GM21717 (cell line): Measurements from ENCODE around the gene RUBCN.
"Not testable (repeated sequence)": the region's sequence is repeated elsewhere in the genome, so short reads cannot be mapped to it uniquely, and the experiment has no call there.

Source experiments
- ATAC-seq: cut with Tn5 transposase; IDR thresholded peaks from one replicate; pipeline ENCODE4 v1.9.1; 2021; ENCODE audit warnings: mild to moderate bottlenecking, moderate library complexity; ENCODE audit not compliant: unreplicated experiment

Gene RUBCN

DNA sequence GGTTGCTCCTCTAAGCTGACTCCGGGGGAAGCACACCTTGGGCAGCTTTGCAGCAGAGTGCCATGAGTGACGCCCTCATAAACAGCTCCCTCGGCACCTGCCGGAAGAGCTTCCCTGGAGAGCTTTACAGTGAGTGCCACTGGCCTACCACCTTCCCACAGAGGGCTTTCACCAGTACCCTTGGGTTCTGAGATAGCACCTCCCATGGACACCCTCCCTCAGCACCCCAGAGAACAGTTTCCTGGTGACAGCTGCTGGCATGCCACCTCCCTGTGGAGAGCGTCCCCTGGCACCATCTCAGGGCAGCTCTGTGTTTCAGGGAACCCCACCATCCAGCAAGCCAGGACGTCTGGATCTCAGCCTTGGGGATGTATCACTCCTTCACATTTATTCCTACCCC is 49.1 kb downstream of the RUBCN start:
- ATAC-seq = no peak

DNA sequence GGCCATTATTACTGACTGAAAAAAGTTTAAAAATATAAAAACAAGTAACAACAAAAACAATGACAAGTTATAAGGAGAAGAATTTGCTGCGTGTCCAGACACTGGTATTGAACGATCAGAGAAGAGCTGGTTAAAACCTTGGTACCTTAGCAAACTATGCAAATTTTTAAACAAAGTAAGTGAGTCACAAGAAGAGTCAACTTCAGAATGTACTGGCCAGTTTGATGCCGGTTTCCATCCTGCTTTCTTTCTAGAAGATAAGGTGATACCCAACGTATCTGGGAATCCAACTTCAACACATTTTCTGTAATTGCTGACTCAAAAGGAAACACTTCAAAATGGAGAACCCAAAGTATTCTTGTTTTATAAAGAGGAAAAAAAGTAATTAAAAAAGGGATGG is 49.8 kb downstream of the RUBCN start:
- no peak for ATAC-seq

DNA sequence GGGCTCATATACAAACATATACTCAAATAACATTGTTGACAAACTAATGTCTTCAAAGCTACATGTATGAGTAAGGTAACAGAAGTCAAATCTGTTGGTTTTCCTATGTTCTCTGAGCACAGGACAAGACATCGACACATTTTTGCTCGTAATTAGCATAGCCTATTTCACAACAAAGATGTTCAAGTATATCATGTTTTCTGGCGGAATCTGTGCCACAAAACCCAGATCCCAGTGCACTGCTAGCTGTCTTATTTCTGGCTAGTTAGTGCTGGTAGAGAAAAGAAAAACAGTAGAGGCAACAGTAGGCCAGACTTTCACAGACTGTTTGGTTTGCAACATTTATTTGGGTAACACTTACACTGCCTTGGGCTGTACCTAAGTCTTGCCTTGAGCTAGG is 51.2 kb downstream of the RUBCN start:
- no peak for ATAC-seq

DNA sequence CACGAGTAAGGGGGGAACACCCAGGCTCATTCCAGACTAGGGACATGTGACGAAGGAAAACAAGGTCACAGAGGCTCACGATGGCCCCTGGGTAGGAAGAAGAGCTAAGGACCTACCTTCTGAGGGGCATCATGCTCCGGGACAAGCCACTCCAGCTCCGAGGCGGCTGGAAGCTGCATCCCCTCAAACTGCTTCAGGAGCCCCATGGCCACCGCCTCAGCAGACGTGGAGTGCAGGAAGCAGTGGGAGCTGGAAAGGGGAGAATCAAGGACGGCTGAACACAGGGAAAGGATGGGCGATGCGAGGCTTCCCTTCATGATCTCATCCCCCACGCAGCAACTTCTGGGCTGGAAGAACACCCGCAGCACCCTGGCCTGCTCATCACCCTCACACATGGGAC is 53.5 kb downstream of the RUBCN start:
- ATAC-seq = no peak

DNA sequence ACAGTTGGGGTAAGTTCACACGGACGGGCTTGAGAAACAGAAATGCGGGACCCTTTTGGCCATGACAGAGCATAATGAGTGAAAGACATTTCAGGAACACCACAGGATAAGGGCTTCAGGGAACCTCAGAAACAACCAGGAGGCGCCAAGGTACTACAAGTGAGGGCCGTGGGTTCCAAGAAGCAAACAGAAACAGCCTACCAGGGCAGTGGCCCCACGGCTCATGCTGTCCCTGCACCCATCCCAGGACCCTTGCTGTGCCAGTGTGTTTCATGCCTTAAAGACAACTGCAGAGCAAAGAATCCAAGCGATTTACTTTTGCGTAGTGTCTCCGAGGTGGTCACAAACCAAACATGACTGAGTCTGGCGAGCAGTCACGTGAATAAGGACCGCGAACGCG is 54.0 kb downstream of the RUBCN start:
- ATAC-seq = no peak

DNA sequence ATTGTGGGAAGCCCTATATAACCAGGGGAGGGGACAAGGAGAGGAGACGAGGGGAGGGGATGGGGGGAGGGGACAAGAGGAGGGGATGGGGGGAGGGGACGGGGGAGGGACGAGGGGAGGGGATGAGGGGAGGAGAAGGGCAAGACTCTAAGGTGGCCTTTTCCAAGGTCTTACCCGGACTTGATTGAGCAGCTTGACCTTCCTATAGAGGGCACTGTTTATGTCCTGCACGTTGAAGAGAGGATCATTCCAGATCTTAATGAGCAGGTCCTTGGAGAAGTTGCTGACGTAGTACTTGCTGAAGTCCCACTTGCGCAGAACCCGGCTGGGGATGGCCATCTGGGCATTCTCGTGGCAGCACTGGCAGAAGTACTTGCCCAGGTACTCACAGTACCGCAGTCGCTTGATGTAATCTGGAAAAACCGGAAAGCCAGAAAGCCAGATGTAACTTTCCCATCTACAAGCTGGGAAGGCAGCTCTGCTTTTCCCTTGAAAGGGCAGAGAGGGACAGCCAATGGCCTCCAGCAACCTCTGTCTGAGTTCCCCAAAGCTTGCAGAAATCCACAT is 55.7 kb downstream of the RUBCN start:
- ATAC-seq = no peak

DNA sequence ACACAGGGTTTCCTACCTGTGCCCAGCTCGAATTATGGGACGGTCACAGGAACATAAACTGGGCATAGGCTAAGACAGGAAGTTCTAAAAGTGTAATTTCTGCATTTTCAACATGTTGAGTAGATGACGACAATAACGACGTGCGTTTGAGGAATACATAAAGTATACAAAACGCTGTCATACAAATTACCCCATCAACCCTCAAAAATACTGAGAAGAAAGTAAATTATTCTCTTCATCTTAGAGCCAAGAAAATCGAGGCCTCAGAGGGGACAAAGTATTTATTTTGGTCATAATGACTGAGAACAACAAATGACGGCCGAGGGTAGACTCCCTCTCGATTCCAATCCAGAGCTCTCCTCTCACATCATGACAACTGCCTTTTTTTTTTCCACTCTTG is 60.8 kb downstream of the RUBCN start:
- no peak for ATAC-seq

DNA sequence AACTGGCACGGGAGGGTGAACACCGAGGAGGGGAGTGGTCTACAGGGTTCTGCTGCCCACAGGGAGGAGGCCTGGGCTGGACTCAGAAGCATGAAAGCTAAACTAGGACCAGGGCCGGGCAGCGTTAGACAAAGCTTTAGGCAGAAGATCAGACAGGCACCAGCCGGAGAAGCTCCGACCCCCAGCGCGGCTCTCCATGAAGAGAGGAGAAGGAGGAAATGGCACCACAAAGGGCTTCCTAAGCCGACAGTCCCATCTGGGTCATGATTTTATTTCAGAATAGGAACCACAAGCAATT is 61.2 kb downstream of the RUBCN start:
- ATAC-seq = no peak

DNA sequence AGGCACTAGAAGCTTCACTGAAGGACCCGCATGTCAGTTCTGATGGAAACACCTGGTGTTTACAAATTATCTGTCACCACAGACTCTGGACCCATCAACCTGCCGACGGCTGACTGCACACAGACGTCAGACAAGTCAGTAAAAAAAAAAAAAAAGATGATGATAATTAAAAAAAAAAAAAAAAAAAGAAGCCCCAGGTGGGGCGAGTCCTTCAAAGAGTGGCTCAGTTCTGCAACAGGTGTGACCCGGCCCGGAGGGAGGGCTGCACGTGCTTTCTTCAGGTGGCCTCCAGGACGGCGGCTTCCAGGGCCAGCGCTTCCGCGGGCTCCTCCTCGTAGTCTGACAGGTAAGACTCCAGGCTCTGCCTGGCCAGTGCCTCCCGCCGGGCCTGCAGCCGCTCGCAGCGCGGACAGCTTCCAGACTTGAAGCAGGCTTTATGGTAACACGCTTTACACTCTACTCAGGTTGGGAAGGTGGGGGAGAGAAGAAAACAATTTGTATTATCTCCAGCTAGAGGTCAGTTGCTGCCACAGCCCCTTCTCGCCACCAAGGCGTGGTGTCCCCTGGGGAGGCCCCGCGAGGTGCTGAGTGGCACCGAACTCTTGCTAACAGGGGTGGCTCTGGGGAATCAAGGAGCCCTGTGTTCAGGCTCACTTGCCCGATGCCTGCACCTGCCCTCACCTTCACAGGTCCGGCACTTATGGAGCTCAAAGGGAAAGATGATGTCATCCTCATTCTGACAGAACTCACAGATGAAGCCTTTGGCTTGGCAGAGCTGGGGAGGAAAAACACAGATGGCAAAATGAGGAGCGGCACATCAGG is 61.8 kb downstream of the RUBCN start:
- no peak for ATAC-seq

DNA sequence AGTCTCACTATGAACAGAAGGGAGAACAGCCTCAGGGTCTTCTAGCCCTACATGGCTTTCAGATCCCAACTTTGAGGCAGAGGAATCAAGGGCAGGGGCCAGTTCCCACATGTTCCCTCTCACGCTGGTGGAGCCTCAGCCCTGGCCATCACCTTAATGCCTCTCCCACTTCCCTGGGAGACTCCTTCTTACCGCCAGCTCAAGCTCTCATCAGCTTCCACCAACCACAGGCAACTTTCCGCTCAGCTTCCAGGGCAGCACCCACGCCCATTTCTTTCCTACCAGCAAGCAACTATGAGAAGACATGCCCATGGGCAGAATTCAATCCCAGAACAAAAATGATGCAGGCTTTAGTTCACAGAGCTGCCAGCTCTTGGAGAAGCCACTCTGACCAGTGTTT is 63.5 kb downstream of the RUBCN start:
- no peak for ATAC-seq

DNA sequence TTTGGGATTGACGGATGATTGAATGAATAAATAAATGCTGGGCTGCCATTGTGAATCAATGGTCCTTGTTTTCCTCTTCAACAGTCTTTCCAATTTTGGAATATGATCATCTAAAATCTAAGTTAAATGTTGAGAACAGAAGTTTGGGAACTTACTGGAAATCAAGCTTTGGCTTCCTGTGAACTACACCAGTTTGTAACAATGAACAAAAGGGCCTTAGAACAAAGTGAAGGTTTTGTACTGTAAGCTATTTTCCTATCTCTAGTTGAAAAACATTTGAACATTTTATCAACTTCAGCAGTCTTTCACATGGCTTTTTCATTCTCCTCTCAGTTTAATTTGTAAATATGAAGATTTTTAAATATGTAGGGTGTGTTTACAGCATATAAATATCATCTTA is 66.3 kb downstream of the RUBCN start:
- no peak for ATAC-seq

DNA sequence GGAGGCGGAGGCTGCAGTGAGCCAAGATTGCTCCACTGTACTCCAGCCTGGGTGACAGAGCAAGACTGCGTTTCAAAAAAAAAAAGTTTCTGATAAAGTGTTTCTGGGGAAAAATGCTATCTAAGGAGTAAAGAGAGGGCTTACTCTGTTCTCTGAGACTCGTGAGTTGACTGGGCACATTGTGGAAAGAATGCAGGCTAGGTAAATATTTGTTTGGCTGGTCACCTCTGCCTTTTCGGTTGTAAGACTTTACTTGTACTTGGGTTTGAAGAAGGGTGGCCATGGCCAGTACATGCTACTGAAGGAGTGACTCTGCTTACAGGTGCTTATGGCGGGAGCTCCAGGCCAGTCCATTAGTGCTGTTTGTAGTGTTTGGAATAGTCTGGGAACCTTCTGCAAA is 68.7 kb downstream of the RUBCN start:
- no peak for ATAC-seq

DNA sequence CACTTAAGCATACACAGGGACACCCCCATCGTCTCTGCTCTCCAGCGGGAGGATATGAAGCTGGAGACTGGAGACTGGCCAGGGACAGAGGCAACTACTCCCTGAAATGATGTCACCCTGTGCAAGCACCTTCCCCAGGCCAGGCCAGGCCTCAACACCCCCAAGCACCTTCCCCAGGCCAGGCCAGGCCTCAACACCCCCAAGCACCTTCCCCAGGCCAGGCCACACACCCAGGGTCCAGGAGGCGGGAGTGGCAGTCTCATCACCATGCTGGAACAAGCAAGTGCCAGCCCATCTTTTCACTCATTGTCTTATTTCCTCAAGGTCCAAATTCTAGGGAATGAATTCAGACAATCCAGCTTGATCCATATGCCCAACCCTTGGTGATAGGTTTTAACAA is 69.4 kb downstream of the RUBCN start:
- not testable (repeated sequence) for ATAC-seq

DNA sequence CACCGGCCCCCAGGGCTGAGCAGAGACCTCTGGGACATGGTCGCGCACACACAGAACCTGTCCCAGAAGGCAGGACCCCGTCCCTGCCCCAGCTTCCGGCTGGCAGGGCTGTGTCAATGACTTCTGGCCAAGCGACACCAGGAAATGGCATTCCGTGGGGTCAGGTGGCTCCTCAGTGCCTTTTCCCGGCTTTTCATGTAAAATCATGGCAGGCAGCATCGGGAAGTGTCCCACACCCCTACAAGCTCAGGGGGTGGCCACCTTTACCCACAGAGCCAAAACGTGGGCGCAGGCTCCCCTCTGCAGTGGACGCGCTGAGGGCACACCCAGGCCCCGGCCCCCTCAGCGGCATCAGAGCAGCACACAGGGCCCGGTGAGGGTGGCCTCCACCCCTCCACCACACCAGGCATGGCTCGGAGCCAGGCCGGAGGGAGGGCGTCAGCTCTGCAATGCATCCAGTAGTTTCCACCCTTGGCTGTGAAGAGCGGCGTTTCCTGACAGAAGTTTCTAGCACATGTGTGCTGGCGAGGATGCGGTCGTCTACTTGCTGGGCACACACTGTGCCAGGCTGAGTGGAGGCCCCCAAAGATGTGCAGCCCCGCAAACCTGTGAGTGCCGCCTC is 70.4 kb downstream of the RUBCN start:
- ATAC-seq = not testable (repeated sequence)

DNA sequence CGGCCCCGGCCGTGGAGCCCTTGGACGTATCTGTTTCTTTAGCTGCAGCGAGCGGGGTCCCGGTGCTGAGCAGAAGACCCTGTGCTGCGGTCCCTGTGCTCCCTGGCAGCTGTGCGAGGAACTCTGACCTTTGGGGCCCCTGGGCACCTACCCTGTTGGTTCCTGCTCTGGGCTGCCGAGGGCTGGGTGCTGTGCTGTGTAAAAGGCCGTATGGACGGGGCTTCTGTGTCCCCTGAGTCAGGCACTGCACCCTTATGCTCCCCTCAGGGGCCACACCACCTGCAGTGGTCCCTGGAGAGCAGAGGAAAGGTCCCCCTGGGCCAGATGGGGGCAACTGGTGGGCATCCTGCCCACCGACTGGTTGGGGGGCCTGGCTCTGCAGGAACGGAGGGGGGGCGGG is 71.2 kb downstream of the RUBCN start:
- not testable (repeated sequence) for ATAC-seq

DNA sequence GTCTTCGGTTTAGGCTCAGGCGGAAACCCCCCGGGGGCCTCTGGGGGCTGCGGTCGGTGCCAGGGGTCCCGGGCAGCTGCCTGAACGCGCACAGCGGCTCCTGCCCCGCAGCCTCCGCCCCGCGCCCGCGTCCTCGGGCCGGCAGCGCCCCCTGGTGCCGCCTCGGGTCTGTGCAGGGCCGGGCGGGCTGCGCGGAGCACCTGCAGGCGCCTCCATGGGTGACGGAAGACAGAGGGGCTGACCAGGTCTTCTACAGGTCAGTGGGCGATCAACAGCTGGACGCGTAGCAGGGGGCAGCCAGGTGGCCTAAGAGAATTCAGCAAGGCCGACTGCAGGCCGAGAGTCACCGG is 71.6 kb downstream of the RUBCN start:
- peak; percentile 88 for ATAC-seq

DNA sequence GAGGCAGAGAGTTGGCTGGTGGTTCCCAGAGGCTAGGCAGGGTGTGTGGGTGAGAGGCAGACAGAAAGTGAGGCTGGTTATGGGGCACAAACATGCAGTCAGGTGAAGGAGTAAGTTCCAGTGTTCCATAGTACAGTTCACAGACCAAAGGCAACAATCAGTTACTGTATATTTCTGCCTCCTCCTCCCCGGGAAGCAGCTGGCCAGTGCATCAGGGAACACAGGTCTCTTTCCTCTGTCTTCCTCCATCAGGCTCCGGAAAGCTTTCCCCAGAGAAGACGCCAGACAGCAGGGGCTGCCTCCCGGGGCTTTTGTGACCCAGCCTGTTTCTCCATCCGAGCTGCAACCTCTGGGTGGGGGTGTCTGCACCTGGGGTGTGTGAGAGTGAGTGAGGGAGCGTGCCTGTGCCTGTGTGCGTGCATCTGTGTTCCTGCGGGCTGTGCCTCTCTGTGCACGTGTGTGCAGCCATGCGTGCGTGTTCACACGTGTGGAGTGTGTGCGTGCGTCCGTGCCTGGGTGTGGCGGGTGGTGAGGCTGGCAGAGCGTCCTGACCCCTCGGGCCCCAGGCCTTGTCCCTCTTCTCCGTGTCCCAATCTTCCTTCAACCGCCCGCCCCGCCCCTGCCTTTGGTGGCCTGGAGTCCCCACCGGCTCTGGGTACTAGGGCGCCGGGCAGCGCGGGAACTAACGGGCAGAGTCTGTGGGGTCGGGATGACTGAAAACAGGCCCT is 72.1 kb downstream of the RUBCN start:
- ATAC-seq = peak; percentile 42

DNA sequence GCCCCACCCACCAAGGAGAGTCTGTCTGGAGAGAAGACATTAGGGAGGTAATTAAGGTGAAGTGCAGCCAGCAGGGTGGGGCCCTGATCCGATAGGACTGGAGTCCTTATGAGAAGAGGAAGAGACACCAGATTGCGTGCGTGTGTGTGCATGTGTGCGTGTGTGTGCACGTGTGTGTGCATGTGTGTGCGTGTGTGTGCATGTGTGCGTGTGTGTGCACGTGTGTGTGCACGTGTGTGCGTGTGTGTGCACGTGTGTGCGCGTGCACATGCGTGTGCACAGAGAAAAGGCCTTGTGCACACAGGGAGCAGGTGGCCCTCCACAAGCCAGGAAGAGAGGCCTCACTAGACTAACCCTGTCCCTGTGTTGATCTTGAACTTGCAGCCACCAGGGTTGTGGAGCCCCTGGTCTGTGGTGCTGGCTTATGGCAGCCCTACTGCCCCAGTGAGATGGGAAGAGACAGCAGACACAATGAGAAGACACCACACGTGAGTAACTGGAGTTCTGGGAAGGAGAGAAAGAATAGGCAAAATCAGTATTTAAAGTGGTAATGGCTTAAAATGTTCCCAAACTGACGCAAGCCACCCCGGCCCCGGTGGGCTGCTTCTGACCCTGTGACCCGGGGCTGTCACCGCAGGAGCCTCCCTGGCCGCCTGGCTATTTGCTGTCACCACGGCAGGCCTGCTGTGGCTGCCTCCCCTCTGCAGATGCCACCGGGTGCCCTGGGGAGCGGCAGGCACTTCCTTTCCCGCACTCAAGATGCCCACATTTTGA is 73.2 kb downstream of the RUBCN start:
- ATAC-seq = not testable (repeated sequence)

DNA sequence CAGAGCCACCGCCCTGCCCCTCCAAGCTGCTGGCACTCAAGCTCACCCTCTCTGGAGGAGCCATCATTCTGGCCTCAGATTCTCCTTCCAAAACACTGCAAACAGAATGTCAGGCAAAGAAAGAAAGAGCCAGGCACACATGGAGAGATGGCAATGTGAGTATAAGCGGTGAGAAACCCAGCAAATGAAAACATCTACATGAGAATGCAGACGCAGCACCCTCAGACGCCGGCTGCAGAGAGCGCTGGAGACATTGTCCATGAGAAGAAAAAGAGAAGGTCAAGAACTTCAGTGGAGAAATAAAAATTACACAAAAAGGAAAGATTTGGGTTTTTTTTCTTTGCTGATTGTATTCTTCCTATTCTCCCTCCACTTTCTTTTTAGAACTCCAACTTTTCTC is 74.4 kb downstream of the RUBCN start:
- not testable (repeated sequence) for ATAC-seq

DNA sequence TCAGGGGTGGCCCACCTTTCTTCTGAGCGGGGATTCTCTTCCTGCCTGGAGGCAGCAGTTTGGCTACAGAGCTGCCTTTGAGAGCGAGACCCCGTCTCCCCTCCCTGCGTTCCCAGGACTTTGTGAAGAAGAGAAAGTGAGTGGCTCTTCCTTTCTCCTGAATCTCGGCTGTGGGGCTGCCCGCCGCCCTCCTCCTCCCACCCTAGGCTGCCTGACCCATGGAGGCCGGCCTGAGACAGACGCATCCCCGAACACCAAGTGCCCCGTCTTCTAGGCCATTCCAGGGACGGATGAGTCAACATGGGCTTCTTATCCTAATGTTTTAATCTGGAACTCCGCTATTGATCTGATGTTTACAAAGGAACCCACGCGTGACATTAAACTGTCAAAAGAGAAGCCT is 74.8 kb downstream of the RUBCN start:
- not testable (repeated sequence) for ATAC-seq

DNA sequence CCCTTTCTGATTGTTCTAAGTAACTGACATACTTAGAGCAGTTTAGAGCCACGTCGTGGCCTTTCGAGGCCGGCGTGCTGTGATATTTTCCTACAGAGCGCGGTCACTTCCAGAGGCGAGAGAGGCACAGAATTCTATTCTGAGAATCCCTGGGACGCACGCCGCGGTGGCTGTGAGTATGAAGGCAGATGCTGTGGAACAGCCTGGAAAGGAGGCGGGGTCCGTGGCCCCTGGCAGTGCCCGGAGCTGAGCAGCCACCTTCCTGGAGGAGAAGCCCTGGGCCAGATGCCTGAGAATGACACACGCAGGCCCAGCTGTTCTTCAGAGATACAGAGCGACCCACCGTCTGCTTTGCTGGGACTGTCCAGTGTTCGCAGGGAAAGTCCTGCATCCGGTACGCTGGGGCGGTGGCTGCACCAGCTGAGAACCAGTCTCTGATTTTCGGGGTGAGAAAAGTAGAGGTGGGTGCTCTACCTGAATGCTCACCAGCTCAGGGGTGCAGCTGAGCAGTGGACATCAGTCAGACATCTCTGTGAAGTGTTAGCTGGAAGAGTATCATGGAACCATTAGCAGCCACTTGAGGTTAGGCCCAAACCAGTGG is 75.4 kb downstream of the RUBCN start:
- ATAC-seq = not testable (repeated sequence)
